ENCODE measurements around the gene ATM. TPM values are rescaled to one million over a fixed set of nuclear protein-coding genes. Genes with fewer than 3 reads are reported as not detected.

Gene ATM
- total and polyA plus RNA-seq, 8 donors = 69.1 to 99.9 (median 91.3) TPM

DNA sequence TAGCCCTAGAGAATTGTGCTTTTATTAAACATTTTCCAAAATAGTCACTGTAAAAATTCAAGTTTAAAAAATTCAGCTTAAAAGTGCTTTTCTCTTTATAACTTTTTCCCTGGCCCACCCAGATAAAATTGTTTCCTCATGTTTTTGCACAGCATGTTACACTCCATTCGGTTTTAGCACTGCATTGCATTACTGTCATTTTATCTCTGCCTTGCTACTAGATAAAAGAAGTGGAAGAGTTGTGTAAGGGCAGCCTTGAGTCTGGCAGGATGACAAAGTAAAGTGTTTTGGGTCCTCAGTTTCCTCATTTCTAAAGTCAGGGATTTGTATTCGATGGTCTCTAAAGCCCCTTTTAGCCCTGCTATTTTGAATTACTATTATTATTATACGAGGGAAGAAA lies 99.8 kb downstream of the ATM start:
- intact Hi-C loops (cut with DNase I) = no loop called here
- H3K27ac ChIP-seq = no peak overlapping the region
- no peaks in the 10 kb centered on the region for H3K27me3 ChIP-seq
- TF ChIP-seq, protein P1, sequence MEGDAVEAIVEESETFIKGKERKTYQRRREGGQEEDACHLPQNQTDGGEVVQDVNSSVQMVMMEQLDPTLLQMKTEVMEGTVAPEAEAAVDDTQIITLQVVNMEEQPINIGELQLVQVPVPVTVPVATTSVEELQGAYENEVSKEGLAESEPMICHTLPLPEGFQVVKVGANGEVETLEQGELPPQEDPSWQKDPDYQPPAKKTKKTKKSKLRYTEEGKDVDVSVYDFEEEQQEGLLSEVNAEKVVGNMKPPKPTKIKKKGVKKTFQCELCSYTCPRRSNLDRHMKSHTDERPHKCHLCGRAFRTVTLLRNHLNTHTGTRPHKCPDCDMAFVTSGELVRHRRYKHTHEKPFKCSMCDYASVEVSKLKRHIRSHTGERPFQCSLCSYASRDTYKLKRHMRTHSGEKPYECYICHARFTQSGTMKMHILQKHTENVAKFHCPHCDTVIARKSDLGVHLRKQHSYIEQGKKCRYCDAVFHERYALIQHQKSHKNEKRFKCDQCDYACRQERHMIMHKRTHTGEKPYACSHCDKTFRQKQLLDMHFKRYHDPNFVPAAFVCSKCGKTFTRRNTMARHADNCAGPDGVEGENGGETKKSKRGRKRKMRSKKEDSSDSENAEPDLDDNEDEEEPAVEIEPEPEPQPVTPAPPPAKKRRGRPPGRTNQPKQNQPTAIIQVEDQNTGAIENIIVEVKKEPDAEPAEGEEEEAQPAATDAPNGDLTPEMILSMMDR (IDR thresholded peaks at IDR 0.05) = no peak
- H3K36me3 ChIP-seq = peaks cover 0 to 74% of the 10 kb centered on the region in 2 donors
- H3K4me1 ChIP-seq = no peaks in the 10 kb centered on the region
- no peak for ATAC-seq
- H3K4me3 ChIP-seq = no peak overlapping the region
- H3K9me3 ChIP-seq = no peaks in the 10 kb centered on the region
- DNase-seq = no peak

DNA sequence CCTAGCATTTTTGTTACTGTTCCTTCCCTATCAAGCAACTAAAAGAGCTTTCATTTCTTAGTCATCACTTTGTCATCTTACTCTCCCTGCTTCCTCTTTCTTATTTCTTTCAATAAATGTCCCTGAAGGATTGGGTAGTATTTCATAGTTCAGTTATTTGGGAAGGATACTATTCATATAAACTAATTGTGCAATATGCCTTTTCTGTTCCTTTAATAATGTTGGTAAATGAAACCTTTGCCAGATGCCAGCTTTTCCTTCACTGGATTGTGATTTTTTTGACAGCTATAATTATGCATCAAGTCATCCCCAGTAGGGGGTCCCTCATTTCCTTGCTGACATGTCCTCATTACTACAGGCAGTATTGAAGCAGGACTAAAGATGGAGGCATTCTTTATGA lies 101.7 kb downstream of the ATM start:
- intact Hi-C loops (cut with DNase I) = no loop called here
- Histone ChIP-seq H3K27me3 (no peaks in the 10 kb centered on the region), H3K4me1 (no peaks in the 10 kb centered on the region), H3K9me3 (no peaks in the 10 kb centered on the region), H3K36me3 (peaks cover 0 to 74% of the 10 kb centered on the region in 2 donors), H3K4me3 (no peak overlapping the region), H3K27ac (no peak overlapping the region)
- no peak for ATAC-seq
- TF ChIP-seq, protein P1 (IDR thresholded peaks at IDR 0.05) = no peak
- DNase-seq = no peak

DNA sequence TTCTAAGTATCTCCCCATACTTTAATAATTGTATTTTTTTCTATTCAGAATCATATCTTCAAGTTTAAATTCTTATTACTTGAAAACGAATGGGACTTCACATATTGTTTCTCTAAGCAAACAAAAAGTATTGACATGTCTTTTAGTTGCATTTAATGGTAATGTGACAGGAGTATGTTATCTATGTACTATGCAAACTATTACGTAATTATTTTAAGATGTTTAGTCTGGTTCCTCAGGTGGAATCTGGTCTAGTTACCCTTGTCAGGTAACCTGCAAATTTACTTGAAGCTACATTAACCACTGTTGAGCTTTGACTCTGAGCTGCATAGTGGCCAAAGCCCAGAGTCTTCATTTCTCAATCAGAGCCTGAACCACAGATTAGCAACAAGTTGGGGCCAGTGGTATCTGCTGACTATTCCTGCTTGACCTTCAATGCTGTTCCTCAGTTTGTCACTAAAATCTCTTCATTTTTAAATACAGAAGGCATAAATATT lies 110.6 kb downstream of the ATM start:
- ATAC-seq (no peak), DNase-seq (no peak)
- Histone ChIP-seq H3K4me1 (no peaks in the 10 kb centered on the region), H3K9me3 (no peaks in the 10 kb centered on the region), H3K27me3 (no peaks in the 10 kb centered on the region), H3K4me3 (no peak overlapping the region), H3K27ac (no peak overlapping the region), H3K36me3 (peaks cover 6 to 98% of the 10 kb centered on the region in 2 donors)
- intact Hi-C loops (cut with DNase I) = no loop called here
- TF ChIP-seq, protein P1 (IDR thresholded peaks at IDR 0.05) = no peak

DNA sequence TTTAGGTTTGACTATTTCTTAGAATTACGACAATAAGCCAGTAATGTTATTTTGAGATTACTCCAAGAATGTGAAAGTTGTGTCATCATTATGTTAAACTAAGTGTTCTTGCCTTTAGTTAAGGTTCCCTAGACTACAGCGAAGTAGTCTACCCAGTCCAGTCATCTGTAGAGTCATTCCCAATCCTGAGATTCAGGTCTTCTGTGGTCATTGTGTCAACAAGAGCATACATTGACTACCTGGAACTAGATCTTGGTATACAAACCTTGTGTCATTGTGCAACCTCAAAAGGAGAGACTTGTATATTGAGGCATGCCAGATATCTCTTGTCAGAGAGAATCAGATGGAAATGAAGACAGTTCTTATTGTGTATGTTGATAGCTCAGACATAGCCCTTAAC lies 115.9 kb downstream of the ATM start:
- Histone ChIP-seq H3K27ac (no peak overlapping the region), H3K4me1 (no peaks in the 10 kb centered on the region), H3K27me3 (no peaks in the 10 kb centered on the region), H3K36me3 (peaks cover 2 to 50% of the 10 kb centered on the region in 2 donors), H3K4me3 (no peak overlapping the region), H3K9me3 (no peaks in the 10 kb centered on the region)
- TF ChIP-seq, protein P1 (IDR thresholded peaks at IDR 0.05) = no peak
- DNase-seq (no peak), ATAC-seq (no peak)
- intact Hi-C loops (cut with DNase I) = no loop called here

DNA sequence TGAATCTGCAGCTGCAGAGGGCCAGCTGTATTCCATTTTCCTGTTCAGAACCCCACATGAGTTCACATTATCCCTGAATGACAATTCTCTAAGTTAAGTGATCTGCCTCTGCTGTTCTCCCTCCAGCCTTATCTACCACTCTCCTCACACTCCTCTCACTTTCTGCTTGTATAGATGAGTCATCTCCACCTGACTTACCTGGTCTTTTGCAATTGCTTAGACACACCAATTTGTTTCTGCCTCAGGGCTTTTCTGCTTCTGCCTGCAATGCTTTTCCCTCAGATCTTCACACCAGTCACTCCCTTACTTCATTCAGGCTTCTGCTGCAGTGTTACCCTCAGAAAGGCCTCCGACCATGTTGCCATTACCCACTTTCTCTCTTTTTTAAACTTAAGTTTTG lies 118.1 kb downstream of the ATM start:
- DNase-seq (no peak), ATAC-seq (peak; percentile 69)
- H3K27ac ChIP-seq = no peak overlapping the region
- TF ChIP-seq, protein P1 (IDR thresholded peaks at IDR 0.05) = no peak
- H3K4me3 ChIP-seq = no peak overlapping the region
- H3K36me3 ChIP-seq = peaks cover 0 to 29% of the 10 kb centered on the region in 2 donors
- no peaks in the 10 kb centered on the region for H3K4me1 ChIP-seq
- intact Hi-C loops (cut with DNase I) = no loop called here
- H3K27me3 ChIP-seq = no peaks in the 10 kb centered on the region
- H3K9me3 ChIP-seq = no peaks in the 10 kb centered on the region

Measured in left lung (tissue), 10 donors.